Adrenal gland (tissue), 12 donors: ENCODE measurements around the gene MYH9. TPM values are rescaled to one million over a fixed set of nuclear protein-coding genes. Genes with fewer than 3 reads are reported as not detected.
"Not testable (repeated sequence)": the region's sequence is repeated elsewhere in the genome, so short reads cannot be mapped to it uniquely, and the experiment has no call there.

Experiments
- DNase-seq, 7 donors: peaks; one replicate each; pipeline ENCODE4 v3.0.0-alpha.2; 2019 to 2020
- H3K27ac ChIP-seq, 5 donors: fragments of 200-600 bp; sonication (generic) in 4 of 5; 1 replicate in 3 of 5; 2 replicates in 2 of 5; pipeline versions ENCODE4 v1.5.1 to v1.8.0; 2016 to 2020; ENCODE audit warnings: mild to moderate bottlenecking in 1 of 5
- H3K27me3 ChIP-seq: fragments of 200-600 bp; 2 replicates; pipeline ENCODE4 v1.8.0; 2021
- H3K36me3 ChIP-seq, 2 donors: fragments of 200-600 bp; replicated peaks in 1 of 2; 1 replicate in 1 of 2; 2 replicates in 1 of 2; pipeline versions ENCODE4 v1.5.1 to v1.8.0; 2018 to 2022
- H3K4me1 ChIP-seq, 2 donors: fragments of 200-600 bp; replicated peaks in 1 of 2; 1 replicate in 1 of 2; 2 replicates in 1 of 2; pipeline versions ENCODE4 v1.5.1 to v1.8.0; 2018 to 2021
- H3K4me3 ChIP-seq, 4 donors: fragments of 200-600 bp; sonication (generic) in 3 of 4; one replicate each; pipeline ENCODE4 v1.5.1; 2016 to 2018
- H3K9me3 ChIP-seq, 3 donors: fragments of 200-600 bp; sonication (generic) in 1 of 3; replicated peaks in 1 of 3; 1 replicate in 2 of 3; 2 replicates in 1 of 3; pipeline versions ENCODE4 v1.5.1 to v1.8.0; 2016 to 2021
- CTCF ChIP-seq, 6 experiments: fragments of 450-650 bp in 4 of 6; fragments of 200-600 bp in 2 of 6; sonication (generic) in 1 of 6; IDR thresholded peaks; 1 replicate in 5 of 6; 2 replicates in 1 of 6; pipeline versions ENCODE4 v1.5.1 to v1.8.0; 2016 to 2021; ENCODE audit warnings: antibody characterized with exemption in 6 of 6, mild to moderate bottlenecking in 2 of 6, moderate library complexity in 1 of 6
- POLR2A ChIP-seq, 2 donors: fragments of 450-650 bp; IDR thresholded peaks; one replicate each; pipeline ENCODE4 v1.6.1; 2017; ENCODE audit warnings: antibody characterized with exemption in 2 of 2, mild to moderate bottlenecking in 2 of 2, moderate library complexity in 1 of 2
- WGBS, 4 donors: extraction: QIAGEN DNeasy Blood & Tissue Kit in 2 of 4; methylation state at CpG; one replicate each; pipeline versions ENCODE4 v1.1.5 to v1.1.7; 2013 to 2017; 5-methylcytosine and 5-hydroxymethylcytosine counted together
- intact Hi-C, 2 donors: fragments of 100-400 bp; cut with DNase I; formaldehyde crosslinking; loops; one replicate each; pipeline versions ENCODE4 v1.14.1 to v1.15.0; 2022 to 2023
- polyA plus RNA-seq, 3 donors: library from polyadenylated mRNA; stranded (reverse); fragments of 200-250 nt in 2 of 3; fragments of 350-450 nt in 1 of 3; fragmentation: Illumina TruSeq in 1 of 3; extraction: RNeasy Lipid Tissue Mini Kit (QIAGEN cat#74804) in 1 of 3; gene quantifications; one replicate each; pipeline ENCODE4 v1.2.3, GENCODE V29; 2013 to 2014
- total RNA-seq, 9 donors: library from RNA; depleted of rRNA in 4 of 9; stranded (reverse); fragments of >200 nt in 4 of 9; fragments of 120-200 nt in 1 of 9; fragmentation: NEBNext Ultra II Directional in 1 of 9; extraction: Animal tissue kit (Norgen Biotek cat#: 25700) in 1 of 9; gene quantifications; one replicate each; pipeline versions ENCODE4 v1.1.0 to v1.2.4, GENCODE V29; 2013 to 2023
- donor health status: healthy with polysubstance abuse.
- donor health status: Bipolar disorder and iron deficiency.
- donor health status: DM: yes; HTN: yes; CAD: no.
- donor health status: DM: no; HTN: no; CAD: no.
- donor health status: DM: no; HTN: no; CAD: no.
- donor health status: DM: yes; HTN: yes; CAD: no.

The MYH9 gene
- total and polyA plus RNA-seq, 12 donors: 96.2 to 427 (median 319) TPM

DNA sequence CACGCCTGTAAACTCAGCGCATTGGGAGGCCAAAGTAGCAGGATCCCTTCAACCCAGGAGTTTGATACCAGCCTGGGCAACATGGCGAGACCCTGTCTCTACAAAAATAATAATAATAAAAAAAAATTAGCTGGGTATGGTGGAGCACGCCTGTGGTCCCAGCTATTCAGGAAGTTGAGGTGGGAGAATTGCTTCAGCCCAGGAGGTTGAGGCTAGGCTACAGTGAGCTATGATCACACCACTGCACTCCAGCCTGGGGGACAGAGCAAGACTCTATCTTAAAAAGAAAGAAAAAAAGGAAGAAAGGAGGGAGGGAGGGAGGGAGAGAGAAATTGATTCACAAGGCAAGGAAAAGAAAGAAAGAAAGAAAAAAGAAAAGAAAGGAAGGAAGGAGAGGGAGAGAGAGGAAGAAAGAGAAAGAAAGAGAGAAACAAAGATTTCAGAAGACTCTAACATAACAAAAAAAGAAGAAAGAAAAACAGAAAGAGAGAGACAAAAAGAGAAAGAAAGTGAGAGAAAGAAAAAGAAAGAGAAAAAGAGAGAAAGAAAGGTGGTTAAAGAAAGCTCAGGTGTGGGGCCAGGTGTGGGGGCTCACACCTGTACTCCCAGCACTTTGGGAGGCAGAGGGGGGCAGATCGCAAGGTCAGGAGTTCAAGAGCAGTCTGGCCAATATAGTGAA is 37.3 kb upstream of the MYH9 start:
- H3K4me3 ChIP-seq: no peak overlapping the region
- H3K36me3 ChIP-seq: no peaks in the 10 kb centered on the region
- no peaks in the 10 kb centered on the region for H3K9me3 ChIP-seq
- no peak for DNase-seq
- 90 to 98% (median 92%) methylated on average over 5 of the region's 5 CpGs for WGBS, 4 donors
- intact Hi-C loops: no loop called here
- H3K27me3 ChIP-seq: no peaks in the 10 kb centered on the region
- H3K27ac ChIP-seq: no peak overlapping the region
- TF ChIP-seq CTCF (IDR thresholded peaks at IDR 0.05) (no peak), POLR2A (IDR thresholded peaks at IDR 0.05) (no peak)
- peaks cover 0 to 4% of the 10 kb centered on the region in 2 donors for H3K4me1 ChIP-seq

DNA sequence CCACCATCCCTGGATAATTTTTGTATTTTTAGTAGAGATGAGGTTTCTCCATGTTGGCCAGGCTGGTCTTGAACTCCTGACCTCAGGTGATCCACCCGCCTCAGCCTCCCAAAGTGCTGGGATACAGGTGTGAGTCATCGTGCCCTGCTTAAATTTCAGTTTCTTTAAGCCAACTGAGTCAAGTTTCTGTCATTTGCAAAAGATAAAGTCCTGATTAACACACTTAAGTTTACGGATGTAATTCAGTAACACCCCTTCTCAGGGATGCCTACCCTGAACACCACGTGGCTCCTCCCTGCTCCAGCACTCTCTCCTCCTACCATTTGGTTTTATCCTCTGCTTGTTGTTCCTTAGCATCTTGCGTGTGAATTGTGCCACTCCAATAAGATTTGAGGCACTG is 36.7 kb upstream of the MYH9 start:
- intact Hi-C loops, H3K27ac ChIP-seq, H3K4me1 ChIP-seq, H3K36me3 ChIP-seq, H3K27me3 ChIP-seq, H3K4me3 ChIP-seq, H3K9me3 ChIP-seq, DNase-seq: not testable (repeated sequence)
- WGBS, 4 donors: 64 to 79% (median 69%) methylated on average over 5 of the region's 5 CpGs

GRCh38 chr22:36423461-36424404 is 36.0 kb upstream of the MYH9 start:
- Histone ChIP-seq H3K27ac (no peak overlapping the region), H3K27me3 (no peaks in the 10 kb centered on the region), H3K4me1 (peaks cover 6 to 15% of the 10 kb centered on the region in 2 donors), H3K36me3 (no peaks in the 10 kb centered on the region), H3K9me3 (no peaks in the 10 kb centered on the region), H3K4me3 (no peak overlapping the region)
- intact Hi-C loops: no loop called here
- 81 to 86% (median 83%) methylated on average over 13 to 16 of the region's 16 CpGs for WGBS, 4 donors
- no peak for DNase-seq
- TF ChIP-seq CTCF (IDR thresholded peaks at IDR 0.05) (no peak), POLR2A (IDR thresholded peaks at IDR 0.05) (no peak)

GRCh38 chr22:36422287-36423014 is 34.7 kb upstream of the MYH9 start:
- 92 to 94% (median 92%) methylated on average over 12 to 14 of the region's 14 CpGs for WGBS, 4 donors
- H3K27ac ChIP-seq: no peak overlapping the region
- no peak for DNase-seq
- H3K4me1 ChIP-seq: peaks cover 7 to 17% of the 10 kb centered on the region in 2 donors
- H3K9me3 ChIP-seq: no peaks in the 10 kb centered on the region
- H3K27me3 ChIP-seq: no peaks in the 10 kb centered on the region
- intact Hi-C loops: no loop called here
- H3K36me3 ChIP-seq: no peaks in the 10 kb centered on the region
- TF ChIP-seq CTCF (IDR thresholded peaks at IDR 0.05) (no peak), POLR2A (IDR thresholded peaks at IDR 0.05) (no peak)
- no peak overlapping the region for H3K4me3 ChIP-seq
